Upper lobe of left lung (tissue), 4 donors: ENCODE measurements around the gene ANK3.

ENCODE experiments used
- CTCF ChIP-seq, 6 experiments: fragments of 450-650 bp in 4 of 6; fragments of 200-600 bp in 2 of 6; sonication (generic) in 2 of 6; IDR thresholded peaks; one replicate each; pipeline ENCODE4 v1.5.1; 2016 to 2019; ENCODE audit warnings: antibody characterized with exemption in 6 of 6
- POLR2AphosphoS5 ChIP-seq, 2 donors: sonication (generic); formaldehyde crosslinking; IDR thresholded peaks; one replicate each; pipeline ENCODE4 v1.5.1; 2017; ENCODE audit warnings: antibody characterized with exemption in 2 of 2

- TF ChIP-seq POLR2AphosphoS5 (IDR thresholded peaks at IDR 0.05) (no peak), CTCF (IDR thresholded peaks at IDR 0.05) (no peak)
Measured at GRCh38 chr10:60414111-60414510, 24.4 kb upstream of the ANK3 start.
